WERI-Rb-1 (cell line): ENCODE measurements around the gene SAMD9.

Experiments
- DNase-seq: peaks from one replicate; pipeline ENCODE4 v3.0.0-alpha.2; 2020
- H3K27ac ChIP-seq: fragments of 250-450 bp; sonication (Bioruptor Pico); 2 replicates; pipeline ENCODE4 v1.5.1; 2020; ENCODE audit warnings: mild to moderate bottlenecking, moderate library complexity
- H3K27me3 ChIP-seq: fragments of 250-450 bp; sonication (Bioruptor Pico); 2 replicates; pipeline ENCODE4 v1.5.1; 2021; ENCODE audit warnings: mild to moderate bottlenecking, low read depth, moderate library complexity; ENCODE audit not compliant: insufficient read depth, severe bottlenecking
- H3K36me3 ChIP-seq: fragments of 250-450 bp; sonication (Bioruptor Pico); 2 replicates; pipeline ENCODE4 v1.5.1; 2020; ENCODE audit warnings: mild to moderate bottlenecking, moderate library complexity
- H3K4me3 ChIP-seq: 2 replicates; pipeline ENCODE4 v1.5.1; 2011; ENCODE audit warnings: low read depth, mild to moderate bottlenecking, control low read depth, low read length
- H3K9me3 ChIP-seq: fragments of 250-450 bp; sonication (Bioruptor Pico); 2 replicates; pipeline ENCODE4 v1.5.1; 2021; ENCODE audit warnings: mild to moderate bottlenecking, moderate library complexity; ENCODE audit not compliant: severe bottlenecking
- CTCF ChIP-seq: IDR thresholded peaks from 2 replicates; pipeline ENCODE4 v1.5.1; 2011; ENCODE audit warnings: low read depth, mild to moderate bottlenecking, control low read depth, inconsistent platforms, low read length

Gene SAMD9

DNA sequence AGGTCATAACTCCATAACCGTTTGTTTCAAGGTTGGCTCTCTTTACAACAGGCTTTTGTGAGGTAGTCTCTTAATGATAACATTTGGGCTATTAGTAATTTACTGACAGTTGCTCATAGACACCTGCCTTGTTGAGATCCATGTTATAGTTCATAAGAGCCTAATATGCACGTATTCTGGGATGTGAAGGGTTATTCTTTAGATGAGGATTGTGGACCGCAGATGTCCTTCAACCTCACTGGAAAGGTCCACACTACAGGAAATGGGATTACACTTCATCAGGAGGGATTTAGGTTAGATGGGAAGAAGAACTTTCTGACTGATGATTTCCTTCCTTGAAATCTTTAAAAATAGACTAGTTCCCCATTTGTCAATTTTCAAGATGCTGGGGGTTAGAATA is 62.8 kb downstream of the SAMD9 start:
- H3K9me3 ChIP-seq: no peaks in the 10 kb centered on the region
- H3K27ac ChIP-seq: no peak overlapping the region
- TF ChIP-seq CTCF: no peak
- no peaks in the 10 kb centered on the region for H3K36me3 ChIP-seq
- H3K27me3 ChIP-seq: no peaks in the 10 kb centered on the region
- no peak for DNase-seq
- no peak overlapping the region for H3K4me3 ChIP-seq

DNA sequence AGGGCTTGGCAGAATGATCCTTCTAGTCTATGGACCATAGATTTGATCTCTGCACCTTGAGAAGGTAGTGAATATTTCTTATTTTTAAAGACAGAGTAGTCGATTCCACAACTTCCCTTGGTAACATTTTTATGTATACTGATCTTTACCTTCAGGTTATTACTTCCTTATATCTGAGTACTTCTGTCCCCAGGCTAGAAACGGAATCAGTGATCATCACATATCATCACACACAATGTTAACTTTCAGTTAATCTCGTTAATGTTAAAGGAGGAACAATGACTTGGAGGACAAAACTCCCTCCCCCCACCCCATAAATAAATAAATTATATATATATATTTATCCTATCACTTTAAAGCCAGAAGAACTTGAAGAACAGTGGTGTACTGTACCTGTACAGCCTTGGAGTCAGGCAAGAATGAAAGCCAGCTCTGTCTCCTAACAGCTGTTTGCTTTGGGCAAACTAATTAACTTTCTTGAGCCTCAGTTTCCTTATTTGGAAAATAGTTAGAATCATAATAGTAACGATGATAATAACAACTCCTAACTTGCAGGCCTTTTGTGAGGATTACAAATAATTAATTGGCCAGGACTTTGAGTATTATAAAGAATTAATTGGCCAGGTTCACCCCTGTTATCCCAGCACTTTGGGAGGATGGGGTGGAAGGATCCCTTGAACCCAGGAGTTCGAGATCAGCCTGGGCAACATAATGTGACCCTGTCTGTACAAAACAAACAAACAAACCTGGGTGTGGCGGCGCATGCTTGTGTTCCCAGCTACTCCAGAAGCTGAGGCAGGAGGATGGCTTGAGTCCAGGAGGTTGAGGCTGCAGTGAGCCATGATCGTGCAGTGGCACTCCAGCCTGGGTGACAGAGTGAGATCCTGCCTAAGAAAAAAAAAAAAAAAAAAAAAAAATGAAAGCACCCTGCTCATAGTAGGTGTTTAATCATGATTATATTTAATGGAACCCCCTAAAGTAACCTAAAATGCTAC is 63.5 kb downstream of the SAMD9 start:
- Histone ChIP-seq H3K36me3 (no peaks in the 10 kb centered on the region), H3K4me3 (no peak overlapping the region), H3K27me3 (no peaks in the 10 kb centered on the region), H3K9me3 (no peaks in the 10 kb centered on the region), H3K27ac (no peak overlapping the region)
- DNase-seq: no peak
- no peak for TF ChIP-seq CTCF

DNA sequence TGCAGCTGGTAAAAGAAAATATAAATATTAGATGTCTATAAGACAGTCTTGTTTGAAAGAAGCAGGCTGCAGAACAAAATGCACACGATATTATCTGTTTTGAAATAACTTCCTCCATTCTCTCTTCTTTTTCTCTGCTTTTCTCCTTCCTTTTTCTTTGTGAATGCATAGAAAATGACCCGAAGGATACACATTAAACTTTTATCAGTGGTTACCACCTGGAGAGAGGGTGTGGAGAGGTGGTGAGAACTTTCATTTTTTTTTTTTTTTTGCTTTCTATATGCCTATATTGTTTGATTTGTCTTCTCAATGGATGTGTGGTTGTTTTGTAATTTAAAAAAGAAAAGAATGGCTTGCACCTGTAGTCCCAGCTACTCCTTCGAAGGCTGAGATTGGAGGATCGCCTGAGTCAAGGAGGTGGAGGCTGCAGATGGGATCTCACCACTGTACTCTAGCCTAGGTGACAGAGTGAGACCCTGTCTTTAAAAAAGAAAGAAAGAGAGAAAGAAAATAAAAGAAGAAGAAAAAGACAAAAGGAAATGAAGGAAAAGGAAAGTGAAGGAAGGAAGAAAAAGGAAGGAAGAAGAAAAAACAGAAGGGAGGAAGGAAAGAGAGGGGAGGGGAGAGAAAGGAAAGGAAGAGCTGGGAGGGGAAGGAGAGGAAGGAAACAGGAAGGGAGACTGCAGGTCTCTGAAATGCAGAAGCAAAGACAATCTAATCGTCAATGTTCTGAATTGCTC is 64.4 kb downstream of the SAMD9 start:
- Histone ChIP-seq H3K27me3 (no peaks in the 10 kb centered on the region), H3K27ac (no peak overlapping the region), H3K36me3 (no peaks in the 10 kb centered on the region), H3K9me3 (no peaks in the 10 kb centered on the region), H3K4me3 (no peak overlapping the region)
- DNase-seq: no peak
- no peak for TF ChIP-seq CTCF

- Histone ChIP-seq H3K36me3 (no peaks in the 10 kb centered on the region), H3K4me3 (no peak overlapping the region), H3K9me3 (no peaks in the 10 kb centered on the region), H3K27ac (no peak overlapping the region), H3K27me3 (no peaks in the 10 kb centered on the region)
- peak; percentile 37 for DNase-seq
- TF ChIP-seq CTCF: no peak
These were observed 66.1 kb downstream of the SAMD9 start for GRCh38 chr7:93051660-93052059.
